NCI-H748 (cell line): ENCODE data around the gene GALM.
"Not testable (repeated sequence)": the region's sequence is repeated elsewhere in the genome, so short reads cannot be mapped to it uniquely, and the experiment has no call there.

Experiments
- DNase-seq: peaks from one replicate; lab custom pipeline; 2025; ENCODE audit not compliant: unreplicated experiment; lab: John Stamatoyannopoulos, UW

Gene GALM

DNA sequence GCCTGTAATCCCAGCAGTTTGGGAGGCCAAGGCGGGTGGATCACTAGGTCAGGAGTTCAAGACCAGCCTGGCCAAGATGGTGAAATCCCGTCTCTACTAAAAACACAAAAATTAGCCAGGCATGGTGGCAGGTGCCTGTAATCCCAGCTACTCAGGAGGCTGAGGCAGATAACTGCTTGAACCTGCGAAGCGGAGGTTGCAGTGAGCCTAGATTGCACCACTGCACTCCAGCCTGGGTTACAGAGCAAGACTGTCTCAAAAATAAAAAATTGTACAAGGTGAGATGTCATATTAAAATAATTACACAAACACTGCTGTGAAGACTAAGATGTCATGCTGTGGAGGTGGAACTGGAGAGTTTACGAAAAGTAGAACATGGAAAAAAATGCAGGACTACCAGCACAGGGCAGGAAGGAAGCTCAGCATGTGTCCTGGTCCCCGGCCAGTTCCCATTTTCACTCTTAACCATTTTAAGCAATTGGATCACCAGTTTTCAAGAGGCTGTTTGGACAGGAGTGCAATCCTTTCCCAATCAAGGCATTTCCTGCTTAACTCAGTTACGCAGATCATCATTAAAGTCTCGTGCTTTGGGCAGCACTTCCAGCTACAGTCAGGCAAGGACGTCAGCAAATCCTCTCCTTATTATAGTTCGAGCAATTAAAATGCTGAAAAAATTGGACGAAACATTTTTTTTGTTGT is 71.2 kb downstream of the GALM start:
- not testable (repeated sequence) for DNase-seq

DNA sequence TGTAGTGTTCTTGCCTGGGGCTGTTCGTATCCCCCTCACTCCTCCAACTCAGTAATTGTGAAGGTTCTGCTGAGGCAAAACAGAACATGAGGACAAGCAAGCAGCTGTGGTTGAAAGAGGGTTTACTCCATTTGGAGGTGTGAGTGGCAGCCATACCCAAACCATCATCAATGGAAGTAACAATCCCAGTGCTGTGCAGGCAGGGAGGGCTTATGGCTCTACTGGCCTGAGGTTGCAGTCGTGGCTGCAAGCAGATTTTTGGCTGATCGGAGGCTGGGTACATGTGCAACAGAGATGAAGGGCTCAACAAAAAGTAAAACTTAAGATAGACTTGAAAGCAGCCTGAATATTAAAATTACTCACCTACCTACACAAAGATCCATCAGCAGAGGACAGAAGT is 72.0 kb downstream of the GALM start:
- no peak for DNase-seq

DNA sequence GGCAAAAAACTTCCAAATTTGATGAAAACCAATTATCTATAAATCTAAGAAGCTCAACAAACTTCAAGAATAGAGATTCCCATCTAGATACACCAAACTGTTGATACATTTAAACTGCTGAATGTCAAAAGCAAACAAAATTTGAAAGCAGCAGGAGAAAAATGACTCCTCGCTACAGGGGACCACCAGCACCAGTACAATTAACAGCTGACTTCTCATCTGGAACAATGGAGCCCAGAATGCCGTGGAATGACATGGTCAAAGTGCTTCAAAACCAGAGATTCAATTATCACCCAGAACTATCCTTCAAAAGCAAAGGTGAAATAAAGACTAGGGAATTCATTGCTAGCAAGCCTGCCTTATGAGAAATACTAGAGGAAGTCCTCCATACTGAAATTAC is 73.6 kb downstream of the GALM start:
- DNase-seq = no peak

DNA sequence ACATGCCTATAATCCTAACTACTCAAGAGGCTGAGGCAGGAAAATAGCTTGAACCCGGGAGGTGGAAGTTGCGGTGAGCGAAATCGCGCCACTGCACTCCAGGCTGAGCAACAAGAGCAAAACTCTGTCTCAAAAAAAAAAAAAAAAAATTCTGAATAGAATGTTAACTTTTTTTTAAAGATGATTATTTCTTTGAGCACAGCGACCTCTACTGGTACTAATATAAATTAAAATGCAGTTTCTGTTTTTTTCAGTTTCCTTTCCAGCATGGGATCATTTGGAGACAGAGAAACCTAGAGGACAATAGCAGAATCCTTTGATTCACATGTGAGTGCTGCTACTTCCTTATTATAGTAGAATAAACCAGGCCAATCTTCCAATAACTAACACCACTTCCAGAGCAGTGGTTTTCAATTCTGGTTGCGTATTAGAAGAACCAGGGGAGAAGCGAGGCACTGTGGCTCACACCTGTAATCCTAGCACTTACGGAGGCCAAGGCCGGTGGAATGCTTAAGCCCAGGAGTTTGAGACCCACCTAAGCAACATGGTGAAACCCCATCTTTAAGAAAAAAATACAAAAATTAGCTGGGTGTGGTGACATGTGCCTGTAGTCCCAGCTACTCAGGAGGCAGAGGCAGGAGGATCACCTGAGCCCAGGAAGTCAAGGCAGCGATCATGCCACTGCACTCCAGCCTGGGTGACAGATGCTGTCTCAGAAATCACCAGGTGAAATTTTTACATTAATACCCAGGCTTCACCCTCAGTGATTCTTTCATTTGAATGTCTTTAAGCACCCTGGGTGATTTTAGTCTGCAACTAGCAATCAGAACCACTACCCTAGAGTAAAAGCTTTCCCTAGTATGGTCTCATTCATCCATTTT is 75.2 kb downstream of the GALM start:
- peak; percentile 19 for DNase-seq

DNA sequence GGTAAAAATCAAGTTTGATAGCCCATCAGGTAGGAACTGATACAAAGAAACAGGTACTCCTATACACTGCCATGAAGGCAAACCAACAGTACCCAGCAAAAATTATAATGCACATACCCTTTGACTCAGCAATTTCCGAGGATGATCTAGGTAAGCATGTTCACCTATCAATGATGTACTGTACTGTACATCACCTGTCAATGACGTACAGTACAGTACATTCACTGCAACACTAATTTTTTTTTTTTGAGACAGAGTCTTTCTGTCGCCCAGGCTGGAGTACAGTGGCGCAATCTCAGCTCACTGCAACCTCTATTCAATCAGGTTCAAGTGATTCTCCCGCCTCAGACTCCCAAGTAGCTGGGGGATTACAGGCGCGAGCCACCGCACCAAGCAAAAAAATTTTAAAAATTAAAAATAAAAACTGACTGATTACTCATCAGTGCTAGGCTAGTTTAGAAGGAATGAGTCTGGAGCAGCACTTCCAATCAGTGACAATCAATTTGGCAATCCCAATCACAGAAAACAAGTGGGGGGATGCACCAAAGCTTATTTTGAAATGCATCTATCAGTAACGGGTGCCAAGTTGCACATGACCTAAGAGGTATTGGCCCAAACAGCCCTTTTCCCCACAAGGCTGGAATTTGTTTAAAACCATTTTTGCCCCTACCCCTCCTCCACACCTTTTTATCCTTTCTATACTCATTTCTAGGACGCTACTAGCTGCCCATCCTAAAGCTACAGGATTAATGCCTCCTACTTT is 77.1 kb downstream of the GALM start:
- DNase-seq = no peak

DNA sequence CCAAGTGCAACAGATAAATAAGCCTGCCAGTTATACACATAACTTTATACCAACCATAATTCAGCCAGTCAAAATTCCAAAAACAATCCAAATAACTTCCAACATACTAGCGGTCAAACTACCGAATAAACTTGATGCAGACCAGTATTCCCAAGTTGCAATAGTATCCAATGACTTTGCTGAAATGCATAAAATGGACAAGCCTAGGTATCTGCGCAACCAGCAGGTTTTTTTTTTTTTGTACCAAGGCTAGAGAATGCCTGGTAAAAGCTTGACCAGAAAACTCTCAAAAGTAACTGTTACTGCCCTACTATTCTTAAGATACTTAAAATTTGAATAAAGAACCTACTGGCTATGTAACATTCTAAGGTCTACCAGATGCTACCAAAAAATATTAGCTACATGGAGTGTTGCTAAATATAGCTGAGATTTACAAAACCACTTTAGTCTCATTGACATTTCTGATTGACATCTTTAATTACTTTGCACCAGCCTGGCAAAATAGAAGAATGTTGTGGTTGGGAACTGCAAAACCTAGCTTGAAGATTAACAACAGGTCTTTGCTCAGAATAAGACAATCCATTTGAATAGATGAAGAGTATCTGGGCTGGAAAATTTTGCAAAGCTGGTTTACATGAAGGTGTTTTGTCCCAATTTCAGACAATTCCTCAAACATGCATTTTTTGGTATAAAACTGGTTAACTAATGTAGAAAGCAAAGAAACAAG is 77.9 kb downstream of the GALM start:
- no peak for DNase-seq

DNA sequence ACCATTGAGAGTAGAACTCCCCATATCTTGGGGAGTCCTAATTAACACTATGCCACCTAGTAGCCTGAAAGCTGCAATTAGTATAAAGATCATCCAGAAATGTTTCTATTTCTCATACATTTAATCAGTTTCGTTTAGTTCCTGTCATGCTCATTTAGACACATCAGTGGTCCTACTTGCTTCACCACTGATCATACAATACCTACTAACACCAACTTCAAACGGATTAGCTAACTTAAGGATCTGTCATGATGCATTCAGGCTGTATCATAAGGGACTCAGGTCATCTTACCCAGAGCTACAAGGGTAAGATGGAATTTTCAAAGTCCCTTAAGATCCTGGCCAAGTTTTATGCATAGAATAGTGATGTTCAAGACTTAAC is 78.5 kb downstream of the GALM start:
- DNase-seq = no peak

DNA sequence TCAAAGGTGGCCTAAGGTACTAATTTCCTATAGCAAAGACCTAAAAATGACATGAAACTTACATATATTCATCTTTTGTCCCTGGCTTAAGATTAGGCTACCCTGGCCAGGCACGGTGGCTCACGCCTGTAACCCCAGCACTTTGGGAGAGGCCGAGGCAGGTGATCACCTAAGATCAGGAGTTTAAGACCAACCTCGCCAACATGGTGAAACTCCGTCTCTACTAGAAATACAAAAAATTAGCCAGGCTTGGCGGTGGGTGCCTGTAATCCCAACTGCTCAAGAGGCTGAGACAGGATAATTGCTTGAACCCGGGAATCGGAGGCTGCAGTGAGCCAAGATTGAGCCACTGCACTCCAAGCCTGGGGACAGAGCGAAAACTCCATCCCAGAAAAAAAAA is 79.4 kb downstream of the GALM start:
- no peak for DNase-seq

DNA sequence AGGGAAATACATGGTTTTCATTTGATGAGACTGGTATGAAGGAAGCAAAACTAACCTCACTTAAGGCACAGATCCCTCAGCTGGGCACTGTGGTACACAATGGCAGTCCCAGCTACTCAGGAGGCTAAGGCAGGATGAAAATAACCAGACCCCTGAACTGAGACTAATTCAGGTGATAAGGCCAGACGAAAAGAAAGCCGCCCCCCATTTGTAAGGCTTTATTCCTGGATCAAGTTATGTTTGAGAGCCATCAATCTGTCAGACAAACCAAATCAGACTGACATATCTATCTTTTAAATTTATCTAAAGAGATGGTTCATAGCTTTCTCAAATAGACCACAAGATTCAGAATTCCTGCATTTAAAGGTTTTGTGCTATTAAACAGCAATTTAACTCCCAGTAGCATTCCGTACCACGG is 81.1 kb downstream of the GALM start:
- DNase-seq = no peak

DNA sequence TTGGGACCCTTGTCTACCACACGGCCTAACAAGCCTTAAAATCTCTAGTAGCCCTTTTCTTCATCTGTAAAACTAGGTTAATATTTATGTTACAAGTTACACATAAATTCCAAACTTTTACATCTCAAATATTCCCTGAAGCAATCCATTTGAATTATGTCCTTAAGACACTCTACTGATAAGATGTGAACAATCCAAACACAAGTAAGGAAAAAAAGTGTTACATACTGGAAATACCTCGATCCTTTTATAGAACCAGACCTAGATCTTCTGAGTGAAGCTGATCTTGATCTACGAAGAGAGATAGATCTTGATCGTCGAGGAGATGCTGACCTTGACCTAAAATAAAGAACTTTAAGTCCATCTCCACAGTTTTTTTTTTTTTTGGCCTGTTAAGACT is 81.9 kb downstream of the GALM start:
- no peak for DNase-seq

DNA sequence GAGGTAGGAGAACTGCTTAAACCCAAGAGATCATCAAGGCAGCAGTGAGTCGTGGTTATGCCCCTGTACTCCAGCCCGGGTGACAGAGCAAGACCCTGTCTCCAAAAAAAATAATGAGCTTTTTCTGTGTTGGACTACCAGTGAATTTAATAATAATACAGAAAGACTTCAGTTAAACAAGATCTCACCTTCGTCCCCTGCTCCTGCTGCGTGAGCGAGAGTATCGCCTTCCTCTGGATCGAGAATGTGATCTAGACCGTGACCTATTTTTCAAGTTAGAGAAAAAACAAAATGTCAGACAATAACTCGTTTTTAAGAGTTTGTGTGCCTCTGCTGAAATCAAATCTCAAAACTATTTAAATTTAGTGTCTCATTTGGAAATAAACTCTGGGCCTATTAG is 82.5 kb downstream of the GALM start:
- no peak for DNase-seq

DNA sequence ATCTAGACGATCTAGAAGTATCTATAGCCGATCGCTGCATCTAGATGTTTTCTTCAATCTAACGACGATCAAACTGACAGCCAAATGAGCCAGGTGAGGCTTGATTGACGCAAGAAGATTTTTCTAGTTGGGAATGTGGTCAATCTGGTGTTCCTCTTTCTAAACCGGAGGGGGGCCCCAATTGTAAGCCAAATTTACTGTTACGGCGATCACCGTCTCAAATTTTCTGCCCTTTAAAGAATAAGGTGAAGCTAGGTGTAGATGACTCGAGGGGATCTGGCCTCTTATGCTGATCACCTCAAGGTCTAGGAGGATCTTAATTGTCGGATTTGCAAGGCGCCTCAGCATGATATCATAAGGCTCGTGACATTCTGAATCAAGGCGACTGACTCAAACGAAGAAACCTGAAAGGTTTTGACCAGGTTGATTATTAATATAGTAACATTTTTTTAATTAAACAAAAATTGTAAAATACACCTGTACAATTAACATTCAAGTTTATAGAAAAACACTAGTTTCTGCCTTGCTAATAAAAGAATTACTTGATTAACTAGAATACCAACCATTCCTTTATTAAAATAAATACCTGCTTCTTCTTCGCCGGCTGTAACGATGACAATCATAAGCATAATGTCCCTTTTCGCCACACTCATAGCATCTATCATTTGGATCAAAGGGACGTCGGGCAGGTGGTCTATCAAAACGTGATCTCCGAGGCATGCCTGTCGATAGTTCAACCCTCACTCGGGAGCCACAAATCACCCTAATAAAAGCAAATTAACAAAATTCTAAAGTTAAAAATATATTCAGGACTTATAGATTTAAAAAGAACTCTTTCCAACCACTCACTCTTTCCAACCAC is 83.3 kb downstream of the GALM start:
- no peak for DNase-seq

DNA sequence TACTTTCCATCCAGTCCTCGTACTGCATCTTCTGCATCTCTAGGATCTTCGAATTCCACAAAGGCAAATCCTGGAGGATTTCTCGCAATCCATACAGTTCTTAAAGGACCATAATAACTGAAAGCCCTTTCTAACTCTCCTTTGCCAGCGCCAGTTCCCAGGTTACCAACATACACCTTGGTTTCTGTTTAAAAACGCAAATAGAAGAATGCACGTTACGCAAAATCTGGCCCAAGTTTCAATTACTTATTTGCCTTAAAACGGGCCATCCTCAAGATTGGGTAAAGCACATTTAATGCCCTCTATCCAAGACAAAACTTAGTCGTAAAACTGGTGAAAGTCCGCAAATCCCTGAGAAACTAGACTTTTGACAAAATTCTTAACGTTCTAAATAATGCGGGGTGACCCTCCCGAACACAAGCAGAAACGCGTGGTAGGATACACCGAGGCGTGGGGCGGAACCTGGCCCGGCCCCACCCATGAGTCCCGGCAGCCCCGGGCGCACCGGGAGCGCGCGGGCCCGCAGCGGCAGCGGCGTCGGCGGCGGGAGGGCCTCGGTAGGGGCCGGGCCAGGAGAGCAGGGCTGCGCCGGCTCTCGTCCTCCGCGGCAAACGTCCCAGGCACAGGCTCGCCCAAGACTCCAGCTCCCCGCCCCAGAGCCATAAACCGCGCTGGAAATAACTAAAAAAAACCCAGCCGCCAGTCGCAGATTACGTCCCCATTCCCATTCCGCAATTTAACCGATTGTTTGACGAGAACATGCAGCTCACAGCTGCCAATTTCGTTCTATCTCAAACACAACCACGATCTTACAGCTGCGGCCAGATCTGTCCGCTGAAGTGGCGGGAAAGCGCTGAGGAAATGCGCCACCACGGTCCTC is 84.3 kb downstream of the GALM start:
- DNase-seq = peak; percentile 48

DNA sequence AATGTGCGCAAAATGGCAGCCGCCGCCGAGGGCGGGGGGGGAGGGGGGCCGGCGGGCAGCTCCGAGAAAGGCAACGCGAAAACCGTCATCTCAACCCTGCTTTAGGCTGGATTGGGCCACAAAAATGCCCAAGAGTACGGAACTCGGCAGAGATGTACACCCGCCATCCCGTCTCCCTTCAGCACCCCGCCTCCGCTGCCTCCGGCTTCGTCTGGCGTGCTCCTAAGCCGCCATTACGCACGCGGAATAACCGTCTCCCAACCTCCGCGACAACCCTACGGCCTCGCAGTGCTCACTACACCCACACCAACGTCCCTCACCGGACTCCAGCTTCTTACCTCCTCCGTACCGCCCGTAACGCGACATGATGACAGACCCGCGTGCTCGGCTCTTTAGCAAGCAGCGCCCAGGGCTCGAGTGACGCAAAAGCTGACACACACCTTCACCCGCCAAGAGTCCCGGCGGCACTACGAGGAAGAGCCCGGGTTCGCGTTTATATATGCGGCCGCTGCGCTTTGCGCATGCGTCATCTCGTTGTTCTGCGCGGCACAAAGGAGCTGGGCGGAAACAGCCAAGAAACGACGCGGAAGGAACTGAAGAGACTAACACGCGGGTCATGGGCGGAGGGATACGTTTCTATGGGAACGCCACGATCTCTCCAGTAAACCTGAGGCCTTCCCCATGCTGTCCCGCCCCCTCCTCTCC is 85.1 kb downstream of the GALM start, which contains the start of gene SRSF7:
Gene SRSF7 (minus strand): TSS at position 471 of the 705 bp plus-strand sequence. CDS start 105 bp downstream, at position 366.
- DNase-seq = peak; percentile 98

DNA sequence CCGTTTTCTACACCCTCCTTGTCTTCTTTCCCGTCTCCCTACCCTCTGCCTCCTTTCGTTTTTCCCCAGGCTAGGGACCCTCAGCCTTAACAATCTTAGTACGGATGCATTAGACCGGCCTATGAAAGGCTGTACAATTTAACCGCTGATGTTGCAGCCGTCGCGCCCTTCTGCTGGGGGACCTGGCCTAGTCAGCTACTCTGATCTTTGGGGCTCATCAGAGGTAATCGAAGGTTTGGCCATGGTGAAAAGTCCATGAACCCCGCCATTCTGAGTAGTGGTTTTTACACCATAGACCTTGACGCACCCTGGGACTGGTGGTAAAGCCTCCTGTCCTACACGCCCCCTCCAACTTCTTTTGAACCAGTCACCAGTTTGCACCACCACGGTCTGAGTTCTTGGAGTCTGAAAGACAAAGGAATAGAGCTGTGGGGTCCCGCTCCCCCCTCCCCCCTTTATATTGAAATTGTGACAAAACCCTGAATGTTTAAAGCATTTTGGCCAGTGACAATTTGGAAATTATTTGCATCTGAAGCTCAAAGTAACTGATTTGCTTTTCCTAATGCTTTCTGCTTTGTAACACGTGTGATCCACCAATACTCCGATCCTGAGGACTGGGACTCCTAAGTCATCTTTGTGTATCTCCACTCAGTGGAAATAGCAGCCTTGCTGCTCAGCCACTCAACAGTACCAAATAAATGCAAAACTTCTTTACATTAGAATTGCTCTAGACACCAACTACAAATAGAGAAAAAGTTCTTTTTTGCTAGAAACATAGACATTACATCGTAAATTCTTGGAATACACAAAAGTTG is 85.9 kb downstream of the GALM start:
- DNase-seq = peak; percentile 21

DNA sequence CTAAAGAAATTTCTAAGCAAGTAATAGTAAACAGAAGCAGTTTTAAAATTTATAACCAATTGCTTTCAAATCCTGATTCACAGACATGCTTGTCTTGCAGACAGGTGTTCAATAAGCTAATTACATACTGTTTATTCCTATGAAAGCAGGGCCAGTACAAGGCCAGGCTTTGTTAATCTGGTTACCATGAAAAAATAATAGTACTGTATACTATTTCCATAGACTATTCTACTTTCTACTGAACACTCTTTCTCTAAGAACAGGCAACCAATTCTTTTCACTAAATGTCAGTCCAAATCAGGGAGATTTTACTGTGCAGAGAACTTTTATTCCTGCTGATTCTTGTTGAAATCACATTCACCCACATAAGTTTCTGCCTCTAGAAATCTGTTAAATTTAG is 88.1 kb downstream of the GALM start:
- no peak for DNase-seq

DNA sequence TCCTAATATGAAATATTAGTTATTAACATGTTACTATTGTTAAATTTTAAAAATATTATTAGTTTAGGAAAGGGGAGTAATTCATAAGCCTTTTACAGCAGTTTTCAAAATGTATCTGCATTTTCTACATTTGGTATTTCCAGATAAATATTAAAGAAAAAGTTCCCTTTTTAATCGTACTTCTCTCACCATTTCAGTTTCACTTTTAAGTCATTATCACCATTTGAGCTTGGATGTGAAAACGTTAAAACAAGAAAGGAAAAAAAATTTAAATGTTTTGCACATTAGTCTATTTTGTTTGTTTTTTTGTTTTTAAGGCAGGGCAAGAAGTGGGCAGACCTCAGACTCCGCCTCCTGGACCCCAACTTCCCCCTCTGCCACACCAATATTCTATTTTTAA is 88.6 kb downstream of the GALM start:
- no peak for DNase-seq

DNA sequence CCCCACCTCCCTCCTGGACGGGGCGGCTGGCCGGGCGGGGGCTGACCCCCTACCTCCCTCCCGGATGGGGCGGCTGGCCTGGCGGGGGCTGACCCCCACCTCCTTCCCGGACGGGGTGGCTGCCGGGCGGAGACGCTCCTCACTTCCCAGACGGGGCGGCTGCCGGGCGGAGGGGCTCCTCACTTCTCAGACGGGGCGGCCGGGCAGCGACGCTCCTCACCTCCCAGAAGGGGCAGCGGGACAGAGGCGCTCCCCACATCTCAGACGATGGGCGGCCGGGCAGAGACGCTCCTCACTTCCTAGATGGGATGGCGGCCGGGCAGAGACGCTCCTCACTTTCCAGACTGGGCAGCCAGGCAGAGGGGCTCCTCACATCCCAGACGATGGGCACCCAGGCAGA is 90.0 kb downstream of the GALM start:
- DNase-seq = not testable (repeated sequence)
